Fibroblast of the aortic adventitia (primary cell): Measurements from ENCODE around the gene TMX3. TPM values are rescaled to one million over a fixed set of nuclear protein-coding genes. Genes with fewer than 3 reads are reported as not detected.

Experiments
- DNase-seq: peaks from one replicate; pipeline ENCODE4 v3.0.0-alpha.2; 2010; ENCODE audit warnings: low read depth
- H3K4me3 ChIP-seq: 2 replicates; pipeline ENCODE4 v1.5.1; 2011; ENCODE audit warnings: low read depth, mild to moderate bottlenecking, control low read depth, low read length, moderate library complexity
- CTCF ChIP-seq: IDR thresholded peaks from 2 replicates; pipeline ENCODE4 v1.5.1; 2011; ENCODE audit warnings: mild to moderate bottlenecking, low read length, control low read depth, inconsistent platforms; ENCODE audit not compliant: insufficient read depth
- total RNA-seq: library from RNA; depleted of rRNA; stranded (reverse); fragments of >200 nt; gene quantifications from 2 replicates; pipeline ENCODE4 v1.2.3, GENCODE V29; 2012; ENCODE audit warnings: low replicate concordance

Gene TMX3
- total RNA-seq, 1 donor = 93.3 TPM

- DNase-seq = peak; percentile 71
- H3K4me3 ChIP-seq = no peak overlapping the region
- no peak for TF ChIP-seq CTCF
Measured at GRCh38 chr18:68699043-68699442, 15.9 kb downstream of the TMX3 start.

GRCh38 chr18:68696937-68697336 is 18.0 kb downstream of the TMX3 start:
- DNase-seq = no peak
- TF ChIP-seq CTCF = no peak
- H3K4me3 ChIP-seq = no peak overlapping the region

- H3K4me3 ChIP-seq = no peak overlapping the region
- no peak for DNase-seq
- no peak for TF ChIP-seq CTCF
Measured at GRCh38 chr18:68694316-68694715, 20.6 kb downstream of the TMX3 start.

- no peak for TF ChIP-seq CTCF
- DNase-seq = no peak
- H3K4me3 ChIP-seq = no peak overlapping the region
Measured at GRCh38 chr18:68693091-68693815, 21.7 kb downstream of the TMX3 start.

- no peak overlapping the region for H3K4me3 ChIP-seq
- DNase-seq = peak; percentile 65
- TF ChIP-seq CTCF = no peak
Measured at GRCh38 chr18:68679528-68679927, 35.4 kb downstream of the TMX3 start.

- no peak overlapping the region for H3K4me3 ChIP-seq
- peak; percentile 46 for DNase-seq
- peak; percentile 25 for TF ChIP-seq CTCF
Measured at GRCh38 chr18:68676913-68677312, 38.0 kb downstream of the TMX3 start.

GRCh38 chr18:68667121-68667520 is 47.8 kb downstream of the TMX3 start:
- peak; percentile 76 for DNase-seq
- no peak overlapping the region for H3K4me3 ChIP-seq
- no peak for TF ChIP-seq CTCF
